HG03439 (cell line): ENCODE results near the gene PLXNA2.

Experiments
- ATAC-seq: cut with Tn5 transposase; IDR thresholded peaks from one replicate; pipeline ENCODE4 v1.9.1; 2021; ENCODE audit warnings: mild to moderate bottlenecking, moderate library complexity; ENCODE audit not compliant: unreplicated experiment

The PLXNA2 gene

GRCh38 chr1:208183977-208184911 lies 59.9 kb downstream of the PLXNA2 start:
- ATAC-seq, result no peak

- ATAC-seq, result no peak
Observed at GRCh38 chr1:208182880-208183645, 61.1 kb downstream of the PLXNA2 start.

GRCh38 chr1:208181364-208181763 lies 62.8 kb downstream of the PLXNA2 start:
- no peak for ATAC-seq

- ATAC-seq, result no peak
Observed at GRCh38 chr1:208180421-208180820, 63.8 kb downstream of the PLXNA2 start.

GRCh38 chr1:208179961-208180409 lies 64.2 kb downstream of the PLXNA2 start:
- ATAC-seq, result no peak

GRCh38 chr1:208179263-208179816 lies 64.8 kb downstream of the PLXNA2 start:
- no peak for ATAC-seq

- ATAC-seq, result no peak
Observed at GRCh38 chr1:208178091-208178529, 66.1 kb downstream of the PLXNA2 start.

GRCh38 chr1:208177656-208178055 lies 66.5 kb downstream of the PLXNA2 start:
- peak; percentile 66 for ATAC-seq

- no peak for ATAC-seq
Observed at GRCh38 chr1:208176649-208177048, 67.5 kb downstream of the PLXNA2 start.

- no peak for ATAC-seq
Observed at GRCh38 chr1:208175508-208175895, 68.7 kb downstream of the PLXNA2 start.

GRCh38 chr1:208174731-208175507 lies 69.3 kb downstream of the PLXNA2 start:
- ATAC-seq, result no peak

- no peak for ATAC-seq
Observed at GRCh38 chr1:208174200-208174599, 70.0 kb downstream of the PLXNA2 start.

- ATAC-seq, result no peak
Observed at GRCh38 chr1:208173749-208174148, 70.4 kb downstream of the PLXNA2 start.

GRCh38 chr1:208172423-208173145 lies 71.6 kb downstream of the PLXNA2 start:
- no peak for ATAC-seq

GRCh38 chr1:208171616-208172422 lies 72.4 kb downstream of the PLXNA2 start:
- no peak for ATAC-seq

- ATAC-seq, result no peak
Observed at GRCh38 chr1:208170252-208170651, 73.9 kb downstream of the PLXNA2 start.

GRCh38 chr1:208169081-208169879 lies 74.9 kb downstream of the PLXNA2 start:
- no peak for ATAC-seq

GRCh38 chr1:208167261-208167869 lies 76.8 kb downstream of the PLXNA2 start:
- no peak for ATAC-seq
